ENCODE data around the gene TM4SF18.

DNA sequence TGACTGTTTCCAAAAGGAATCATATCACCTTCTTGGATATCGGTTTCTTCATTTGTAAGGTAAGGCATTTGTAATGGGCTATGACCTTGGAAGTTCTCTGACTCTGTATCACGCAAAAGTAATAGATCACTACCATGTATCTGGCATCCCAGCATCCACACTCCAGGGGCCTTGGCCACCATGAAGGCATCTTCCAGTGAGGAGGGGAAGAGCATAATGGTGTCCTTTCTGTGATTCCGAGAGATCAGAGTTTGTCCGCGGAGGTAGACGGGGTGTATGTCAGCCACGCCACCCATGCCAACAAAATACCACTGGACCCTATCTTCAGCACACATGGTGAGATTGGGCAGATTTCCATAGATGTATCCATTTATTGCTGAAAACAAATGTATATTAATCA lies 63.7 kb downstream of the TM4SF18 start:
- TF ChIP-seq, protein P1, sequence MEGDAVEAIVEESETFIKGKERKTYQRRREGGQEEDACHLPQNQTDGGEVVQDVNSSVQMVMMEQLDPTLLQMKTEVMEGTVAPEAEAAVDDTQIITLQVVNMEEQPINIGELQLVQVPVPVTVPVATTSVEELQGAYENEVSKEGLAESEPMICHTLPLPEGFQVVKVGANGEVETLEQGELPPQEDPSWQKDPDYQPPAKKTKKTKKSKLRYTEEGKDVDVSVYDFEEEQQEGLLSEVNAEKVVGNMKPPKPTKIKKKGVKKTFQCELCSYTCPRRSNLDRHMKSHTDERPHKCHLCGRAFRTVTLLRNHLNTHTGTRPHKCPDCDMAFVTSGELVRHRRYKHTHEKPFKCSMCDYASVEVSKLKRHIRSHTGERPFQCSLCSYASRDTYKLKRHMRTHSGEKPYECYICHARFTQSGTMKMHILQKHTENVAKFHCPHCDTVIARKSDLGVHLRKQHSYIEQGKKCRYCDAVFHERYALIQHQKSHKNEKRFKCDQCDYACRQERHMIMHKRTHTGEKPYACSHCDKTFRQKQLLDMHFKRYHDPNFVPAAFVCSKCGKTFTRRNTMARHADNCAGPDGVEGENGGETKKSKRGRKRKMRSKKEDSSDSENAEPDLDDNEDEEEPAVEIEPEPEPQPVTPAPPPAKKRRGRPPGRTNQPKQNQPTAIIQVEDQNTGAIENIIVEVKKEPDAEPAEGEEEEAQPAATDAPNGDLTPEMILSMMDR (IDR thresholded peaks at IDR 0.05) = no peak
- TF ChIP-seq TCF7L2 (IDR thresholded peaks at IDR 0.05; ENCODE audit: low read depth, low read length) (no peak), POLR2AphosphoS5 (IDR thresholded peaks at IDR 0.05; ENCODE audit: low read depth, low read length) (no peak), SIN3A (IDR thresholded peaks at IDR 0.05; ENCODE audit: borderline replicate concordance, insufficient read depth, low read depth, low read length) (no peak)
- TF ChIP-seq, protein P2, sequence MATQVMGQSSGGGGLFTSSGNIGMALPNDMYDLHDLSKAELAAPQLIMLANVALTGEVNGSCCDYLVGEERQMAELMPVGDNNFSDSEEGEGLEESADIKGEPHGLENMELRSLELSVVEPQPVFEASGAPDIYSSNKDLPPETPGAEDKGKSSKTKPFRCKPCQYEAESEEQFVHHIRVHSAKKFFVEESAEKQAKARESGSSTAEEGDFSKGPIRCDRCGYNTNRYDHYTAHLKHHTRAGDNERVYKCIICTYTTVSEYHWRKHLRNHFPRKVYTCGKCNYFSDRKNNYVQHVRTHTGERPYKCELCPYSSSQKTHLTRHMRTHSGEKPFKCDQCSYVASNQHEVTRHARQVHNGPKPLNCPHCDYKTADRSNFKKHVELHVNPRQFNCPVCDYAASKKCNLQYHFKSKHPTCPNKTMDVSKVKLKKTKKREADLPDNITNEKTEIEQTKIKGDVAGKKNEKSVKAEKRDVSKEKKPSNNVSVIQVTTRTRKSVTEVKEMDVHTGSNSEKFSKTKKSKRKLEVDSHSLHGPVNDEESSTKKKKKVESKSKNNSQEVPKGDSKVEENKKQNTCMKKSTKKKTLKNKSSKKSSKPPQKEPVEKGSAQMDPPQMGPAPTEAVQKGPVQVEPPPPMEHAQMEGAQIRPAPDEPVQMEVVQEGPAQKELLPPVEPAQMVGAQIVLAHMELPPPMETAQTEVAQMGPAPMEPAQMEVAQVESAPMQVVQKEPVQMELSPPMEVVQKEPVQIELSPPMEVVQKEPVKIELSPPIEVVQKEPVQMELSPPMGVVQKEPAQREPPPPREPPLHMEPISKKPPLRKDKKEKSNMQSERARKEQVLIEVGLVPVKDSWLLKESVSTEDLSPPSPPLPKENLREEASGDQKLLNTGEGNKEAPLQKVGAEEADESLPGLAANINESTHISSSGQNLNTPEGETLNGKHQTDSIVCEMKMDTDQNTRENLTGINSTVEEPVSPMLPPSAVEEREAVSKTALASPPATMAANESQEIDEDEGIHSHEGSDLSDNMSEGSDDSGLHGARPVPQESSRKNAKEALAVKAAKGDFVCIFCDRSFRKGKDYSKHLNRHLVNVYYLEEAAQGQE (IDR thresholded peaks at IDR 0.05; ENCODE audit: insufficient read depth in 1 of 2, low read depth in 2 of 2, low read length in 1 of 2) = no peak
